MM.1S (cell line): Measurements from ENCODE around the gene FBN2.

Experiments
- CTCF ChIP-seq: fragments of 300-600 bp; sonication (generic); IDR thresholded peaks from 2 replicates; pipeline ENCODE4 v1.5.1; 2016; ENCODE audit warnings: antibody characterized with exemption, low read length, mixed read lengths
- EZH2phosphoT487 ChIP-seq: fragments of 300-600 bp; sonication (generic); IDR thresholded peaks from 2 replicates; pipeline ENCODE4 v1.6.1; 2018; ENCODE audit warnings: antibody characterized with exemption, low read length

- TF ChIP-seq CTCF (no peak), EZH2phosphoT487 (no peak)
Measured at GRCh38 chr5:128519827-128520226, 18.2 kb downstream of the FBN2 start.
